Measurements from ENCODE around the gene HTR1B.

HTR1B gene

DNA sequence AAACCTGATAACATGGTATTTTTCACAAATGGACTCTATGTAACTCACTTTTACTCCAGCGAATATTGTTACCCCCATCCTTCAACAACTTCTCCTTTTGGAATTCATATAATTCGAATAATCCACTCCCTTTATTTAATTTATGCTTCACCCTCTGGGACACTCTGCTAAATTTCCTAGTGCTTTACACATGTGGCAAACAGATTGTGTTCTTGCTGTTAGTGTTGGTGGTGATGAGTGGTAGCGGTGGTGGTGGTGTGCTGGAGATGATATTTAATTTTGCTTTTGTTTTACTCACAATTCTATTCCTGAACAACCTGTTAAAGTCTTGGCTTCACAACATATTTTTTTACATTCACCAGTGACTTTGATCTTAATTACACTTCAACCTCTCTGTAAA, 32.8 kb downstream of the HTR1B start:
- DNase-seq (ENCODE audit: low spot score), result no peak
- POLR2A ChIA-PET (ENCODE audit: low non-redundant PET), result no interaction called here
- TF ChIP-seq, protein P1, sequence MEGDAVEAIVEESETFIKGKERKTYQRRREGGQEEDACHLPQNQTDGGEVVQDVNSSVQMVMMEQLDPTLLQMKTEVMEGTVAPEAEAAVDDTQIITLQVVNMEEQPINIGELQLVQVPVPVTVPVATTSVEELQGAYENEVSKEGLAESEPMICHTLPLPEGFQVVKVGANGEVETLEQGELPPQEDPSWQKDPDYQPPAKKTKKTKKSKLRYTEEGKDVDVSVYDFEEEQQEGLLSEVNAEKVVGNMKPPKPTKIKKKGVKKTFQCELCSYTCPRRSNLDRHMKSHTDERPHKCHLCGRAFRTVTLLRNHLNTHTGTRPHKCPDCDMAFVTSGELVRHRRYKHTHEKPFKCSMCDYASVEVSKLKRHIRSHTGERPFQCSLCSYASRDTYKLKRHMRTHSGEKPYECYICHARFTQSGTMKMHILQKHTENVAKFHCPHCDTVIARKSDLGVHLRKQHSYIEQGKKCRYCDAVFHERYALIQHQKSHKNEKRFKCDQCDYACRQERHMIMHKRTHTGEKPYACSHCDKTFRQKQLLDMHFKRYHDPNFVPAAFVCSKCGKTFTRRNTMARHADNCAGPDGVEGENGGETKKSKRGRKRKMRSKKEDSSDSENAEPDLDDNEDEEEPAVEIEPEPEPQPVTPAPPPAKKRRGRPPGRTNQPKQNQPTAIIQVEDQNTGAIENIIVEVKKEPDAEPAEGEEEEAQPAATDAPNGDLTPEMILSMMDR (conservative IDR thresholded peaks at IDR 0.05; ENCODE audit: low read depth), result no peak
- H3K27ac ChIP-seq, result no peak overlapping the region
- CTCF ChIA-PET, result no interaction called here

DNA sequence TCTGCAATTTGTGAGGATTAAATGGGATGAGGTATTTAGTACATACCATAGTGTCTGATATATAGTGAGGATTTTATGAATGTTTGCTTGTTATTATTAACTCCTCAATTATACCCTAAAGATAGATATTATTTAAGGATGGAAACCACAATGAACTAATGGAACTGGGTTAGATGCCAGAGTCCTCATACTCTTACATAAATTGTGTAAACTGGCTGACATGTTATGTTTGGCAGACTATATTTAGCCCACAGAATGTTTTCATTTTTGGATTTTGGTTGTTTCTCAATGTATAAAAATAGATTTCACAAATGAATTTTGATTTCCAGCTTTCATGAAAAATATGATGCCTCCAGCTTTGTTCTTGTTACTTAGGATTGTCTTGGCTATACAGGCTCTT, 37.6 kb downstream of the HTR1B start:
- H3K27ac ChIP-seq, result no peak overlapping the region
- TF ChIP-seq, protein P1 (conservative IDR thresholded peaks at IDR 0.05; ENCODE audit: low read depth), result no peak
- CTCF ChIA-PET, result no interaction called here
- POLR2A ChIA-PET (ENCODE audit: low non-redundant PET), result no interaction called here
- no peak for DNase-seq (ENCODE audit: low spot score)

DNA sequence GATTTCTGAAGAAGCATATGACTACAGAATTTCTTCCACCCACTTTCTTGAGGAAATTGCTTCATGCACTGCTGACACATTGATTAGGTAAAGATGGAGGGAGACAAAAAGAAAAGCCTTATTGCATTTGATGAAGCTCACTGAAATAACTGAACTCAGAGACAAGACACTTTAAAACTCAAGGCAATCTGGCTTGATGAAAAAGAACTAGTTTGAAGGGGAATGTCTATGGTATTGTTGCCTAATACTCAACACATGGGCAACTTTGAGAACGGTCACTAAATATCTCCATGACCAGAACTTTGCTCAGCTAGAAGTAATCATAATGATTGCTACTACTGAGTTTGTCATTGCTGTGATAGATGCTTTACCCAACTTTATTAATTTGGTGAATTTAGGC, 38.1 kb downstream of the HTR1B start:
- POLR2A ChIA-PET (ENCODE audit: low non-redundant PET), result no interaction called here
- TF ChIP-seq, protein P1 (conservative IDR thresholded peaks at IDR 0.05; ENCODE audit: low read depth), result no peak
- DNase-seq (ENCODE audit: low spot score), result no peak
- CTCF ChIA-PET, result no interaction called here
- H3K27ac ChIP-seq, result no peak overlapping the region

DNA sequence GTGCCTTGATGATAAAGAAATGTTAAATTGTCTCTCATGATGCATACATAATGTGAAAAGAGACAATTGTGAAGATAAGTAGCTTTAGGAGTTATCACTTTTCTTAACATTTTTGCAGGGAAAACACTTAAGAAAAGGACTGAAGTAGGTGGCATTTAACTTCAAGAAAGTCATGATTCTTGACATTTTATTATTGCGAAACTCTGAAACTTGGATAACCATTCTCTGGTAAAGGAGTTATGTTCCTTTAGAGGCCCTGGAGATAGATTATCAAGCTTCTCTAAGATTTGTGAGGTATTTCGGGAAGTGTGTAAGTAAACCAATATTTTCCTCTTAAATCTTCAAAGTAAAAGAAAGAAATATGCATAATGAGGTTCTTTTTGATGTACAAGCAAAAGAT, 38.5 kb downstream of the HTR1B start:
- no peak for DNase-seq (ENCODE audit: low spot score)
- TF ChIP-seq, protein P1 (conservative IDR thresholded peaks at IDR 0.05; ENCODE audit: low read depth), result no peak
- H3K27ac ChIP-seq, result no peak overlapping the region
- ChIA-PET POLR2A (ENCODE audit: low non-redundant PET) (no interaction called here), CTCF (no interaction called here)

DNA sequence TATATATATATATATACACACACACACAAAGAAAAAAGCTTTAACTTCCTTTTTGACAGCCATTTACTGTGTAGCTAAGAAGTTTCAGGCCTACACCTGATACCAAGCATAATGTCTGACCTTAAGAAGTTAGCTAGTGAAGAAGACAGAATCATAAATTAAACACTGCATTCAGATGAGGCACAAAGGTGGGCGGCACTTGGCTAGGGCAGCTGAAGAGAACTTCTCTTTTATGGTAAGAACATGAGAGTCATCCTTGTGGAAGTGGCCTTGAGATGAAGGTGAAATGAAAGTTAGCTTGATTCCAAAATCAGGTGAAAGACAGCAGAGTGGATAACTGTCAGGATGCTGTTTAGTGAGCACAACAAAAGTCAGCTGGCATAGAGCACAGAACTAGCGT, 46.5 kb downstream of the HTR1B start:
- CTCF ChIA-PET, result interaction anchor here (0.6 to 0.7 kb wide), 2 partner anchors 750 to 1139 kb away, joined by 3 to 4 read pairs; no protein-coding TSS in a partner anchor
- DNase-seq (ENCODE audit: low spot score), result no peak
- TF ChIP-seq, protein P1 (conservative IDR thresholded peaks at IDR 0.05; ENCODE audit: low read depth), result no peak
- POLR2A ChIA-PET (ENCODE audit: low non-redundant PET), result no interaction called here
- no peak overlapping the region for H3K27ac ChIP-seq

DNA sequence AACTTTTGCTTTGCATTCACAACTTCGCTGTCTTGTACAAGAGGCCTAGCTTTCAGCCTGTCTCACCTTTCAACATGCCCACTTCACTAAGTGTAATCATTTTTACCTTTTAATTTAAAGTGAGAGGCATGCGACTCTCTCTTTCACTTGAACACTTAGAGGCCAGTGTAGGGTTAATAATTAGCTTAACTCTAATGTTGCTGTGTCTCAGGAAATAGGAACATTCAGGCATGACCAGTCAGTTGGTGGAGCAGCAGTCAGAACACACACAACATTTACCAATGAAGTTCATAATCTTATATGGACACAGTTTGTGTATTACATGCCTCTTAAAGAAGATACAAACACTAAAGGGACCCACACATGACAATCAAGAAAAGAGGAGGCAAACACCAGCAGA, 47.6 kb downstream of the HTR1B start:
- TF ChIP-seq, protein P1 (conservative IDR thresholded peaks at IDR 0.05; ENCODE audit: low read depth), result no peak
- no peak overlapping the region for H3K27ac ChIP-seq
- ChIA-PET POLR2A (ENCODE audit: low non-redundant PET) (no interaction called here), CTCF (interaction anchor here (0.7 kb wide), 1 partner anchor 1180 kb away, joined by 3 read pairs; no protein-coding TSS in a partner anchor)
- DNase-seq (ENCODE audit: low spot score), result no peak
